Measurements from ENCODE around the gene SENP1. TPM values are rescaled to one million over a fixed set of nuclear protein-coding genes. Genes with fewer than 3 reads are reported as not detected.
A peak's percentile ranks its signal among the peaks of the same experiment; 100 is the strongest.

The SENP1 gene
- total RNA-seq, 1 experiment from 2014 or later = 17.7 TPM

- no TSS peak for BruUV-seq (replicated peaks)
- H3K4me3 Mint-ChIP-seq (ENCODE audit: low read depth, unreplicated experiment) = no peak overlapping the region
- no peak for TF ChIP-seq CTCF (IDR thresholded peaks at IDR 0.05; ENCODE audit: unreplicated experiment)
- H3K9me3 Mint-ChIP-seq (ENCODE audit: low read depth, unreplicated experiment) = no peaks in the 10 kb centered on the region
- CTCF ChIA-PET = no interaction called here
- DNase-seq = no peak
- peaks cover 8% of the 10 kb centered on the region for H3K4me1 Mint-ChIP-seq (ENCODE audit: low read depth, unreplicated experiment)
- intact Hi-C loops (cut with micrococcal nuclease; ENCODE audit: unreplicated experiment) = no loop called here
- peaks cover 14% of the 10 kb centered on the region for H3K36me3 Mint-ChIP-seq (ENCODE audit: insufficient read depth, unreplicated experiment)
- H3K27ac Mint-ChIP-seq (ENCODE audit: unreplicated experiment) = no peak overlapping the region
- no peaks in the 10 kb centered on the region for H3K27me3 Mint-ChIP-seq (ENCODE audit: unreplicated experiment)
These were observed 17.3 kb upstream of the SENP1 start for GRCh38 chr12:48123169-48123568.

- intact Hi-C loops (cut with micrococcal nuclease; ENCODE audit: unreplicated experiment) = no loop called here
- no peaks in the 10 kb centered on the region for H3K9me3 Mint-ChIP-seq (ENCODE audit: low read depth, unreplicated experiment)
- no peaks in the 10 kb centered on the region for H3K27me3 Mint-ChIP-seq (ENCODE audit: unreplicated experiment)
- no peak overlapping the region for H3K27ac Mint-ChIP-seq (ENCODE audit: unreplicated experiment)
- peaks cover 9% of the 10 kb centered on the region for H3K36me3 Mint-ChIP-seq (ENCODE audit: insufficient read depth, unreplicated experiment)
- H3K4me3 Mint-ChIP-seq (ENCODE audit: low read depth, unreplicated experiment) = no peak overlapping the region
- H3K4me1 Mint-ChIP-seq (ENCODE audit: low read depth, unreplicated experiment) = peaks cover 8% of the 10 kb centered on the region
- BruUV-seq (replicated peaks) = no TSS peak
- CTCF ChIA-PET = no interaction called here
- DNase-seq = no peak
- no peak for TF ChIP-seq CTCF (IDR thresholded peaks at IDR 0.05; ENCODE audit: unreplicated experiment)
These were observed 16.4 kb upstream of the SENP1 start for GRCh38 chr12:48122065-48122834.

DNA sequence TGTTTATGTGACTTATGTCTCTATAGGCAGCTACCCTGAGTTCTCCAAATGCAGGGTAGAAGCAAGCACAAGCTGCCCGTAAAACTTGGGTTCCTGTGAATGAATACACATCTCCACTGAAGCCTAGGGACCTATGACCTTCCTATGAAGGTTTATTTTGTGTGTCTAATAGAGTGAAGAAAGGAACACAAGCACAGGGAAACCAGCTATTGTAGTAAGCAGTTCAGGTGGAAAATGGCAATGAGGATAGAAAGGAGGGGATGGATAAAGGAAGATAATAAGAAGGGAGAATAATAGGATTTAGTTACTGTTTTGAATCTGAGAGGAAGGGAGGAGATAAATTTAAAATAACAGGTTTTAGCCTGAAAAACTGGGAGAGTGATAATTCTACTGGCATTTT lies 15.6 kb upstream of the SENP1 start:
- CTCF ChIA-PET = no interaction called here
- H3K4me3 Mint-ChIP-seq (ENCODE audit: low read depth, unreplicated experiment) = no peak overlapping the region
- H3K27ac Mint-ChIP-seq (ENCODE audit: unreplicated experiment) = no peak overlapping the region

GRCh38 chr12:48119834-48120195 lies 13.9 kb upstream of the SENP1 start:
- peaks cover 9% of the 10 kb centered on the region for H3K36me3 Mint-ChIP-seq (ENCODE audit: insufficient read depth, unreplicated experiment)
- peak overlapping the region; percentile 94 for H3K4me3 Mint-ChIP-seq (ENCODE audit: low read depth, unreplicated experiment)
- H3K9me3 Mint-ChIP-seq (ENCODE audit: low read depth, unreplicated experiment) = no peaks in the 10 kb centered on the region
- peaks cover 8% of the 10 kb centered on the region for H3K4me1 Mint-ChIP-seq (ENCODE audit: low read depth, unreplicated experiment)
- H3K27me3 Mint-ChIP-seq (ENCODE audit: unreplicated experiment) = peaks cover 11% of the 10 kb centered on the region
- H3K27ac Mint-ChIP-seq (ENCODE audit: unreplicated experiment) = no peak overlapping the region
- DNase-seq = no peak
- intact Hi-C loops (cut with micrococcal nuclease; ENCODE audit: unreplicated experiment) = no loop called here
- BruUV-seq (replicated peaks) = no TSS peak
- CTCF ChIA-PET = interaction anchor here (1.3 kb wide), 1 partner anchor 14 kb away, joined by 6 read pairs; the partner anchor contains the start of gene SENP1
- TF ChIP-seq CTCF (IDR thresholded peaks at IDR 0.05; ENCODE audit: unreplicated experiment) = no peak

More for the DNA sequence above, 15.6 kb upstream of the SENP1 start:
- peaks cover 9% of the 10 kb centered on the region for H3K36me3 Mint-ChIP-seq (ENCODE audit: insufficient read depth, unreplicated experiment)
- H3K27me3 Mint-ChIP-seq (ENCODE audit: unreplicated experiment) = no peaks in the 10 kb centered on the region
- intact Hi-C loops (cut with micrococcal nuclease; ENCODE audit: unreplicated experiment) = no loop called here
- no TSS peak for BruUV-seq (replicated peaks)
- peaks cover 8% of the 10 kb centered on the region for H3K4me1 Mint-ChIP-seq (ENCODE audit: low read depth, unreplicated experiment)
- TF ChIP-seq CTCF (IDR thresholded peaks at IDR 0.05; ENCODE audit: unreplicated experiment) = no peak
- no peaks in the 10 kb centered on the region for H3K9me3 Mint-ChIP-seq (ENCODE audit: low read depth, unreplicated experiment)
- no peak for DNase-seq
